ENCODE measurements around the gene RDH12.

DNA sequence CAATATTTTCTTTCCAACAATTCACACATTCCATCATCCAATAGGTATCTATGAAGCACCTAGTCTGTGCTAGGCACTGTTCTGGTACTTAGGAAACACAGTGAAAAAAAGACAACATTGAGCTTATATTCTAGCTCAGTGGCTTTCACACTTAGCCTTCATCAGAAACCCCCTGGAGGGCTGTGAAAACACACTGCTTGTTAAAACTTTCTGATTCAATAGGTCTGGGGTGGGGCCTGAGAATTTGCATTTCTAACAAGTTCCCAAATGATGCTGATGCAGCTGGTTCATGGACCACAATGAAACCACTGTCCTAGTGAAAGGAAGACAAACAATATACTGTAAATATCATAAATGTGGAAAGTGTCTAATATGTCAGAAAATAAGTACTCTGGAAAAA, 33.1 kb upstream of the RDH12 start:
- TF ChIP-seq, protein P1, sequence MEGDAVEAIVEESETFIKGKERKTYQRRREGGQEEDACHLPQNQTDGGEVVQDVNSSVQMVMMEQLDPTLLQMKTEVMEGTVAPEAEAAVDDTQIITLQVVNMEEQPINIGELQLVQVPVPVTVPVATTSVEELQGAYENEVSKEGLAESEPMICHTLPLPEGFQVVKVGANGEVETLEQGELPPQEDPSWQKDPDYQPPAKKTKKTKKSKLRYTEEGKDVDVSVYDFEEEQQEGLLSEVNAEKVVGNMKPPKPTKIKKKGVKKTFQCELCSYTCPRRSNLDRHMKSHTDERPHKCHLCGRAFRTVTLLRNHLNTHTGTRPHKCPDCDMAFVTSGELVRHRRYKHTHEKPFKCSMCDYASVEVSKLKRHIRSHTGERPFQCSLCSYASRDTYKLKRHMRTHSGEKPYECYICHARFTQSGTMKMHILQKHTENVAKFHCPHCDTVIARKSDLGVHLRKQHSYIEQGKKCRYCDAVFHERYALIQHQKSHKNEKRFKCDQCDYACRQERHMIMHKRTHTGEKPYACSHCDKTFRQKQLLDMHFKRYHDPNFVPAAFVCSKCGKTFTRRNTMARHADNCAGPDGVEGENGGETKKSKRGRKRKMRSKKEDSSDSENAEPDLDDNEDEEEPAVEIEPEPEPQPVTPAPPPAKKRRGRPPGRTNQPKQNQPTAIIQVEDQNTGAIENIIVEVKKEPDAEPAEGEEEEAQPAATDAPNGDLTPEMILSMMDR (conservative IDR thresholded peaks at IDR 0.05): no peak
- no peak for TF ChIP-seq ZFX (IDR thresholded peaks at IDR 0.05)
